ENCODE results near the gene CATSPERD. TPM values are rescaled to one million over a fixed set of nuclear protein-coding genes. Genes with fewer than 3 reads are reported as not detected.

The CATSPERD gene
- total RNA-seq, 1 donor from 2014 or later, result not detected

DNA sequence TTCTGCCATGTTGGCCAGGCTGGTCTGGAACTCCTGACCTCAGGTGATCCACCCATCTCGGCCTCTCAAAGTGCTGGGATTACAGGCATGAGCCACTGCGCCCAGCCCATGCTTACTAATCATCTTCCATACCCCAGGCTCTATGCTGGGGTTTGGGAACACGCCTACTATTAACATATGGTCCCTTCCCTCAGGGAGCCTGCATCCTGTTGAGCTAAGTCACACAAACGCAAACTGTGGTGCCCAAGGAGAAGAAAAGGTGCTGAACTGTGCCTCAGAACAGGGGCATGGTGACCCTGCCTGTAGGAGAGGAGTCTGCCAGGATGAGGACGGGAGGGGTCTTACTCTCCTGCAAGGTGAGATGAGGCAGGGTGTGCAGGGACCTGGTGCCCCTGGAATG, 45.7 kb upstream of the CATSPERD start:
- H3K9me3 Mint-ChIP-seq, result no peaks in the 10 kb centered on the region
- H3K27me3 Mint-ChIP-seq (ENCODE audit: low read depth), result no peaks in the 10 kb centered on the region
- peaks cover 6% of the 10 kb centered on the region for H3K36me3 Mint-ChIP-seq
- TF ChIP-seq, protein P1, sequence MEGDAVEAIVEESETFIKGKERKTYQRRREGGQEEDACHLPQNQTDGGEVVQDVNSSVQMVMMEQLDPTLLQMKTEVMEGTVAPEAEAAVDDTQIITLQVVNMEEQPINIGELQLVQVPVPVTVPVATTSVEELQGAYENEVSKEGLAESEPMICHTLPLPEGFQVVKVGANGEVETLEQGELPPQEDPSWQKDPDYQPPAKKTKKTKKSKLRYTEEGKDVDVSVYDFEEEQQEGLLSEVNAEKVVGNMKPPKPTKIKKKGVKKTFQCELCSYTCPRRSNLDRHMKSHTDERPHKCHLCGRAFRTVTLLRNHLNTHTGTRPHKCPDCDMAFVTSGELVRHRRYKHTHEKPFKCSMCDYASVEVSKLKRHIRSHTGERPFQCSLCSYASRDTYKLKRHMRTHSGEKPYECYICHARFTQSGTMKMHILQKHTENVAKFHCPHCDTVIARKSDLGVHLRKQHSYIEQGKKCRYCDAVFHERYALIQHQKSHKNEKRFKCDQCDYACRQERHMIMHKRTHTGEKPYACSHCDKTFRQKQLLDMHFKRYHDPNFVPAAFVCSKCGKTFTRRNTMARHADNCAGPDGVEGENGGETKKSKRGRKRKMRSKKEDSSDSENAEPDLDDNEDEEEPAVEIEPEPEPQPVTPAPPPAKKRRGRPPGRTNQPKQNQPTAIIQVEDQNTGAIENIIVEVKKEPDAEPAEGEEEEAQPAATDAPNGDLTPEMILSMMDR (IDR thresholded peaks at IDR 0.05; ENCODE audit: unreplicated experiment), result no peak
- DNase-seq (ENCODE audit: low spot score in 2 of 2, unreplicated experiment in 2 of 2), result no peak
- H3K4me1 Mint-ChIP-seq, result peaks cover 7% of the 10 kb centered on the region
- no peak overlapping the region for H3K27ac Mint-ChIP-seq
- no peak overlapping the region for H3K4me3 Mint-ChIP-seq

DNA sequence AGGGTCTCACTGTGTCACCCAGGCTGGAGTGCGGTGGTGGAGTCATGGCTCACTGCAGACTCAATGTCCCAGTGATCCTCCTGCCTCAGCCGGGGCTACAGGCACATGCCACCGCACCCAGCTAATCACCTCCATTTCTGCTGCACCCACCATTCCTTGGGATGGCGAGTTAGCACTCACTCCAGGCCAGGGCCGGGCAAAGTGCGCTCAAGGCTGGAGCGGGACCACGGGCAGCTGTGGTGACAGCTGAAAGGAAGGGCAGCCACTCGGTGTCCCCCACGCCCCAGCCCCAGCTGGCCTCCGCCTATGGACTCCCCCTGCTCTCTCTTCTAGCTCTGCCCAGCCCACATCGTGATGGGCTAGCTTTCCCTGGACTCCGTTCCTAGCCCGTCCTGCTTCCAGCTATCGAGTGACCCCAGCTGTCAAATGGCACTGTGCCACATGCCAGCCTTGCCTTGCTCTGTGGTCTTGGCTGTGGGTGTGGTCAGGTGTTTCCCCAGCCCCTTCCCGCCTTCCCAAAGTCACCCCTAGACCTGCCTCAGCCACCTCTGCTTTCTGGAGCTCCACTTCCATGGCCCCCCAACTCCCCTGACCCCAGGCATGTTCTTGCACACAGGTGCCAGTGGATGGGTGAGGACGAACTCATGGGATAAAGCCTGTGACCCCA, 44.2 kb upstream of the CATSPERD start:
- DNase-seq (ENCODE audit: low spot score in 2 of 2, unreplicated experiment in 2 of 2), result no peak
- no peak overlapping the region for H3K27ac Mint-ChIP-seq
- H3K9me3 Mint-ChIP-seq, result no peaks in the 10 kb centered on the region
- no peaks in the 10 kb centered on the region for H3K27me3 Mint-ChIP-seq (ENCODE audit: low read depth)
- TF ChIP-seq, protein P1 (IDR thresholded peaks at IDR 0.05; ENCODE audit: unreplicated experiment), result no peak
- H3K4me1 Mint-ChIP-seq, result peaks cover 15% of the 10 kb centered on the region
- peaks cover 6% of the 10 kb centered on the region for H3K36me3 Mint-ChIP-seq
- no peak overlapping the region for H3K4me3 Mint-ChIP-seq

DNA sequence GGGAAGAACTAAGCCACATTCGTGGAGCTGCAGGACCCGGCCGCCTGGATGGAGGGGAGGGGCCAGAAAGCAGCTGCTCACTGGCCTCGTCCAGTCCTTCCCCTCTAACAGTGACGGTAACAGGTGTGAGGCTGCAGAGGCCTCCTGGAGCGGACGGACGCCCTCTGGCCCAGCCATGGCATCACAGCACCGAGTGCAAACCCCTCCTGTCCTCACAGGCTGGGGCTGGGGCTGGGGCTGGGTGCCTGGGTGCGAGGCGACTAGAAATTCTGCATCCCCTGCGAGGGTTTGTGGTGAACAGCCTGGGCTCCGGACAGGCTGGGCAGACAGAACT, 43.7 kb upstream of the CATSPERD start:
- Mint-ChIP-seq H3K27me3 (ENCODE audit: low read depth) (no peaks in the 10 kb centered on the region), H3K9me3 (no peaks in the 10 kb centered on the region), H3K36me3 (peaks cover 5% of the 10 kb centered on the region), H3K4me1 (peaks cover 20% of the 10 kb centered on the region), H3K27ac (no peak overlapping the region), H3K4me3 (no peak overlapping the region)
- DNase-seq (ENCODE audit: low spot score in 2 of 2, unreplicated experiment in 2 of 2), result no peak
- TF ChIP-seq, protein P1 (IDR thresholded peaks at IDR 0.05; ENCODE audit: unreplicated experiment), result no peak

DNA sequence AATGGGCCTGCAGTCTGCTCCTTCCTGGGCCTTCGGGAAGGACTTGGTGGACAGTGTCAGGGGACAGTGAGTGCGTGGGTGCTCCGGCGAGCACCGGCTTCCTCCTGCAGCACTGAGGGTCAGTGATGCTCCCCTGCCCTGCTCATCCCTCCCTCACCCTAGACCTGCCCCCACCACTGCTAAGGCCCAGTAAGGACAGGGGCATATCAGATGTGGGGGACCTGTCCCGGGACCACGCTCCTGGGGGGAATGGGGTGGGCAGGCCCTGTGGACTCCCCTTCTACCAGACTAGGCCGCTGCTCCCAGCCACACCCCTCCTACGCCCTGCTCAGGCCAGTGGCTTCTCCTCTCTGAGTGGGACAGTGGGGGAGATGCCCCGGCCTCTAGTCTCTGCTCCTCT, 43.3 kb upstream of the CATSPERD start:
- no peaks in the 10 kb centered on the region for H3K9me3 Mint-ChIP-seq
- H3K27ac Mint-ChIP-seq, result no peak overlapping the region
- no peak for DNase-seq (ENCODE audit: low spot score in 2 of 2, unreplicated experiment in 2 of 2)
- peaks cover 24% of the 10 kb centered on the region for H3K4me1 Mint-ChIP-seq
- H3K4me3 Mint-ChIP-seq, result no peak overlapping the region
- peaks cover 4% of the 10 kb centered on the region for H3K36me3 Mint-ChIP-seq
- TF ChIP-seq, protein P1 (IDR thresholded peaks at IDR 0.05; ENCODE audit: unreplicated experiment), result no peak
- no peaks in the 10 kb centered on the region for H3K27me3 Mint-ChIP-seq (ENCODE audit: low read depth)

DNA sequence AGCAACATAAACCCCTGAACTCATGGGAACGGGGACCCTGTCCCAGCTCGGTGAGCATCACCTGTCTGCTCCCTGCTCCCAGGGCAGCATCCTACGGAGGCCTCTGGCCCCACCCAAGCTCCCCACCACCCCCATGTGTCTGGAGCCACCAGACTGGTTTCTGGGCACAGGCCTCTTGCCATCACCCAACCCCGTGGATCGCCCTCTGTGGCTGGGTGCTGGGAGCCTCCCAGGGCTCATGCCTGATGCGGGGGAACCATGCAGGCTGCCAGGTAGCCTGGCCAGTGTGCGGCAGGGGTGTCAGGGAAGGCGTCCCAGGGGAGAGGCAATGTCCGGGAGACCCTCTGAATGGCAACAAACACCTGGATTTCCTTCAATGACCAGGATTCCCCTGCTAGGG, 42.9 kb upstream of the CATSPERD start:
- TF ChIP-seq, protein P1 (IDR thresholded peaks at IDR 0.05; ENCODE audit: unreplicated experiment), result no peak
- Mint-ChIP-seq H3K4me1 (peaks cover 27% of the 10 kb centered on the region), H3K36me3 (peaks cover 4% of the 10 kb centered on the region), H3K9me3 (no peaks in the 10 kb centered on the region), H3K27ac (no peak overlapping the region), H3K27me3 (ENCODE audit: low read depth) (no peaks in the 10 kb centered on the region), H3K4me3 (no peak overlapping the region)
- no peak for DNase-seq (ENCODE audit: low spot score in 2 of 2, unreplicated experiment in 2 of 2)
